GM13976 (cell line): ENCODE data around the gene EXOC6B.

Source experiments
- DNase-seq: peaks from one replicate; pipeline ENCODE4 v3.0.0; 2012; ENCODE audit warnings: low spot score
- CTCF ChIP-seq: IDR thresholded peaks from 2 replicates; pipeline ENCODE4 v1.5.1; 2012; ENCODE audit warnings: borderline replicate concordance, mild to moderate bottlenecking; ENCODE audit not compliant: insufficient read depth; ENCODE audit errors: extremely low read depth, missing control alignments, control extremely low read depth
- in situ Hi-C: fragments of 300-500 bp; cut with MboI; formaldehyde crosslinking; loops from one replicate; pipeline ENCODE4 v1.12.0; 2022; ENCODE audit warnings: low sequenced_read_pairs, mixed read lengths, inconsistent platforms; ENCODE audit not compliant: unreplicated experiment

The EXOC6B gene

GRCh38 chr2:72533765-72534164 lies 292.1 kb downstream of the EXOC6B start:
- in situ Hi-C loops = no loop called here
- no peak for TF ChIP-seq CTCF
- no peak for DNase-seq

GRCh38 chr2:72527424-72527823 lies 298.4 kb downstream of the EXOC6B start:
- TF ChIP-seq CTCF = no peak
- in situ Hi-C loops = no loop called here
- no peak for DNase-seq

GRCh38 chr2:72526623-72527022 lies 299.2 kb downstream of the EXOC6B start:
- TF ChIP-seq CTCF = no peak
- DNase-seq = no peak
- in situ Hi-C loops = no loop called here

- DNase-seq = no peak
- no peak for TF ChIP-seq CTCF
- in situ Hi-C loops = no loop called here
These were observed 301.8 kb downstream of the EXOC6B start for GRCh38 chr2:72524071-72524470.

- in situ Hi-C loops = no loop called here
- no peak for DNase-seq
- no peak for TF ChIP-seq CTCF
These were observed 310.1 kb downstream of the EXOC6B start for GRCh38 chr2:72515696-72516095.

GRCh38 chr2:72513011-72513410 lies 312.8 kb downstream of the EXOC6B start:
- DNase-seq = no peak
- in situ Hi-C loops = no loop called here
- TF ChIP-seq CTCF = no peak

- in situ Hi-C loops = no loop called here
These were observed 313.5 kb downstream of the EXOC6B start for GRCh38 chr2:72512376-72512775.

More at GRCh38 chr2:72512376-72512775, 313.5 kb downstream of the EXOC6B start:
- no peak for TF ChIP-seq CTCF
- no peak for DNase-seq
